ENCODE results near the gene HTR7. TPM values are rescaled to one million over a fixed set of nuclear protein-coding genes. Genes with fewer than 3 reads are reported as not detected.

HTR7 gene
- total and polyA plus RNA-seq, 7 donors: 0.31 to 1.4 (median 0.75) TPM; not detected in 1

GRCh38 chr10:90856964-90857634, 740 bp downstream of the HTR7 start:
- intact Hi-C loops (cut with DNase I): loop anchor here (5.0 kb wide), 1 partner anchor 1065 kb away; no protein-coding TSS in a partner anchor
- Histone ChIP-seq H3K27ac (peak overlapping the region in 3 of 4 donors; percentile 49 to 71 (median 59)), H3K9me3 (no peaks in the 10 kb centered on the region), H3K27me3 (peaks cover 10 to 49% (median 29%) of the 10 kb centered on the region in 3 donors), H3K4me3 (peak overlapping the region; percentile 43 to 71 (median 62)), H3K36me3 (no peaks in the 10 kb centered on the region), H3K4me1 (peaks cover 0 to 15% (median 9%) of the 10 kb centered on the region in 4 donors)
- 8 to 15% methylated on average over 59 of the region's 59 CpGs for WGBS, 2 donors
- TF ChIP-seq POLR2A (IDR thresholded peaks at IDR 0.05) (no peak), CTCF (IDR thresholded peaks at IDR 0.05) (no peak), POLR2AphosphoS5 (IDR thresholded peaks at IDR 0.05) (no peak), EP300 (IDR thresholded peaks at IDR 0.05) (no peak)
- DNase-seq: no peak

GRCh38 chr10:90856261-90856660, 1.6 kb downstream of the HTR7 start:
- peak overlapping the region in 1 of 4 donors; percentile 71 for H3K4me3 ChIP-seq
- DNase-seq: no peak
- intact Hi-C loops (cut with DNase I): loop anchor here (5.0 kb wide), 1 partner anchor 1064 kb away; no protein-coding TSS in a partner anchor
- WGBS, 2 donors: 91 to 94% methylated on average over 3 of the region's 3 CpGs
- H3K4me1 ChIP-seq: peaks cover 0 to 15% (median 9%) of the 10 kb centered on the region in 4 donors
- H3K27ac ChIP-seq: no peak overlapping the region
- peaks cover 10 to 49% (median 29%) of the 10 kb centered on the region in 3 donors for H3K27me3 ChIP-seq
- TF ChIP-seq EP300 (IDR thresholded peaks at IDR 0.05) (no peak), POLR2A (IDR thresholded peaks at IDR 0.05) (no peak), CTCF (IDR thresholded peaks at IDR 0.05) (no peak), POLR2AphosphoS5 (IDR thresholded peaks at IDR 0.05) (no peak)
- peaks cover 0 to 1% (median 0%) of the 10 kb centered on the region in 4 donors for H3K9me3 ChIP-seq
- no peaks in the 10 kb centered on the region for H3K36me3 ChIP-seq

- TF ChIP-seq POLR2AphosphoS5 (IDR thresholded peaks at IDR 0.05): no peak
- TF ChIP-seq CTCF (IDR thresholded peaks at IDR 0.05): no peak
- no peak for TF ChIP-seq POLR2A (IDR thresholded peaks at IDR 0.05)
- peaks cover 0 to 15% (median 9%) of the 10 kb centered on the region in 4 donors for H3K4me1 ChIP-seq
- no peak overlapping the region for H3K27ac ChIP-seq
- peaks cover 10 to 50% (median 29%) of the 10 kb centered on the region in 3 donors for H3K27me3 ChIP-seq
- WGBS, 2 donors: 77 to 84% methylated on average over 3 of the region's 3 CpGs
- no peak overlapping the region for H3K4me3 ChIP-seq
- DNase-seq: no peak
- peaks cover 0 to 6% (median 1%) of the 10 kb centered on the region in 4 donors for H3K9me3 ChIP-seq
- H3K36me3 ChIP-seq: no peaks in the 10 kb centered on the region
- intact Hi-C loops (cut with DNase I): loop anchor here (5.0 kb wide), 1 partner anchor 1063 kb away; no protein-coding TSS in a partner anchor
Observed at GRCh38 chr10:90855126-90855525, 2.7 kb downstream of the HTR7 start.

- no peaks in the 10 kb centered on the region for H3K4me1 ChIP-seq
- WGBS, 2 donors: 78 to 83% methylated on average over 1 of the region's 1 CpG
- no peaks in the 10 kb centered on the region for H3K36me3 ChIP-seq
- TF ChIP-seq POLR2AphosphoS5 (IDR thresholded peaks at IDR 0.05): no peak
- no peak for TF ChIP-seq CTCF (IDR thresholded peaks at IDR 0.05)
- TF ChIP-seq POLR2A (IDR thresholded peaks at IDR 0.05): no peak
- no peak for TF ChIP-seq EP300 (IDR thresholded peaks at IDR 0.05)
- no peak overlapping the region for H3K27ac ChIP-seq
- H3K4me3 ChIP-seq: no peak overlapping the region
- peaks cover 7 to 30% (median 10%) of the 10 kb centered on the region in 3 donors for H3K27me3 ChIP-seq
- intact Hi-C loops (cut with DNase I): no loop called here
- H3K9me3 ChIP-seq: peaks cover 0 to 9% (median 4%) of the 10 kb centered on the region in 4 donors
- no peak for DNase-seq
Observed at GRCh38 chr10:90849956-90850749, 7.7 kb downstream of the HTR7 start.
